GM20000 (cell line): ENCODE measurements around the gene CHST5.

Experiments used
- DNase-seq: peaks from one replicate; pipeline ENCODE4 v3.0.0; 2012; ENCODE audit warnings: low spot score
- TF ChIP-seq, protein P1 (sequence below): IDR thresholded peaks from 2 replicates; pipeline ENCODE4 v1.5.1; 2012; ENCODE audit warnings: mild to moderate bottlenecking, control low read depth; ENCODE audit errors: extremely low read depth, missing control alignments

CHST5 gene

DNA sequence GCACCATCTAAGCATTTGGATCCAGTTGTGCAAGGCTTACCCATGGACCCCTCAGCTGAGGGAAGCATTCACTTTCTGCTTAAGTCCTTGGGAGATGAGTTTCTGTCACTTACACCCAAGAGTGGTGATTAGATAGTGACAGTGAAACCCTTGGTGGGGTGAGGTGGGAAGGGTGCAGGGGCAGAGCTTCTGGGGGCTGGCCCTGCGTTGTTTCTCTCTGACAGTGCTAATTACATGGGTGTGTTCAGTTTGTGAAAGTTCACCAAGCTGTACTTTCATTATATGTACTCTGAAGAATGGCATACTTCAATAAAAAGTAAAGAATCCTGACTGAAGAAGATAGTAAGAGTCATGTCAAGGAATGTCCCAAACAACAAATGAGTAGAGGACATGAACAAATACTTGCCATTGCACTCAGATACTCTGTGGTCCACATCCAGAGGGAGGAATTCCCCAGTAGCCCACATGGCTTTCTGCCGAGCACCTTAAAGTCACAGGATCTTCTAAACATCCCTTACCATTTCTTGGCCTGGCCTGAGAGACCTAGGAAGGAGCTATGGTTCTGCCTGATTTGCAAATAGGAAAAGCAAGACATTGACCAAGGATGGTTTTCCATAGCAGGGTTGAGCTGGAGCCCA is 49.1 kb downstream of the CHST5 start:
- TF ChIP-seq, protein P1, sequence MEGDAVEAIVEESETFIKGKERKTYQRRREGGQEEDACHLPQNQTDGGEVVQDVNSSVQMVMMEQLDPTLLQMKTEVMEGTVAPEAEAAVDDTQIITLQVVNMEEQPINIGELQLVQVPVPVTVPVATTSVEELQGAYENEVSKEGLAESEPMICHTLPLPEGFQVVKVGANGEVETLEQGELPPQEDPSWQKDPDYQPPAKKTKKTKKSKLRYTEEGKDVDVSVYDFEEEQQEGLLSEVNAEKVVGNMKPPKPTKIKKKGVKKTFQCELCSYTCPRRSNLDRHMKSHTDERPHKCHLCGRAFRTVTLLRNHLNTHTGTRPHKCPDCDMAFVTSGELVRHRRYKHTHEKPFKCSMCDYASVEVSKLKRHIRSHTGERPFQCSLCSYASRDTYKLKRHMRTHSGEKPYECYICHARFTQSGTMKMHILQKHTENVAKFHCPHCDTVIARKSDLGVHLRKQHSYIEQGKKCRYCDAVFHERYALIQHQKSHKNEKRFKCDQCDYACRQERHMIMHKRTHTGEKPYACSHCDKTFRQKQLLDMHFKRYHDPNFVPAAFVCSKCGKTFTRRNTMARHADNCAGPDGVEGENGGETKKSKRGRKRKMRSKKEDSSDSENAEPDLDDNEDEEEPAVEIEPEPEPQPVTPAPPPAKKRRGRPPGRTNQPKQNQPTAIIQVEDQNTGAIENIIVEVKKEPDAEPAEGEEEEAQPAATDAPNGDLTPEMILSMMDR = no peak
- DNase-seq = peak; percentile 67

DNA sequence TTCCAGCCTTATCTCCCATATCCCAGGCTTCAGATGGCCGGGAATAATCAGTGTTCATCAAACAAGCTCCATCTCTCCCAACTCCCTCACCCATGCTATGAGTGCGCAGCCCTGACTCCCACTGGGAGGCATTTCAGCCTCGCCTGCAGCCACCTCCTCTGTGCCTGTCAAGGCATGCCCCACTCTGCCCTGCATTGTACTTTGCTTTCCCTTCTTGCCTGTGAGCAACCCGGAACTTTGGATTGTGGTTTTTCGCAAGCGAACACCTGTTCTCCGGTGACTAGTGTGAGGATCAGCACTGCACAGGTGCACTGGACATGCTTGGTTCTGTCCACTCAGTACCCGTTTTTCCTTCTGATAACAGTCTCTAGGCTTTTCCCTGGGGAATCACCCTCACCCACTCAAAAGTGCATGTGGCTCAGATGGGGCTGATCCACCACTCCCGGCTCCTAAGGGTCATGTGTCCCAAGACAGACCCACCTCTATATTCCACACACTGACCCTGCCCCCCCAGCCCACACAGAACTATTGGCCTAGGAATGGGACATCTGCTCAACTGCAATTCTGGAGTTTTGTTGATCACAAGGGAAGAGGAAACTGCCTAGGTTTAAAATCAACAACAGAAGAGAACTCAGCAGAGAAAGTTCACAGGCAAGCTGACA is 49.8 kb downstream of the CHST5 start:
- TF ChIP-seq, protein P1 = no peak
- peak; percentile 12 for DNase-seq

DNA sequence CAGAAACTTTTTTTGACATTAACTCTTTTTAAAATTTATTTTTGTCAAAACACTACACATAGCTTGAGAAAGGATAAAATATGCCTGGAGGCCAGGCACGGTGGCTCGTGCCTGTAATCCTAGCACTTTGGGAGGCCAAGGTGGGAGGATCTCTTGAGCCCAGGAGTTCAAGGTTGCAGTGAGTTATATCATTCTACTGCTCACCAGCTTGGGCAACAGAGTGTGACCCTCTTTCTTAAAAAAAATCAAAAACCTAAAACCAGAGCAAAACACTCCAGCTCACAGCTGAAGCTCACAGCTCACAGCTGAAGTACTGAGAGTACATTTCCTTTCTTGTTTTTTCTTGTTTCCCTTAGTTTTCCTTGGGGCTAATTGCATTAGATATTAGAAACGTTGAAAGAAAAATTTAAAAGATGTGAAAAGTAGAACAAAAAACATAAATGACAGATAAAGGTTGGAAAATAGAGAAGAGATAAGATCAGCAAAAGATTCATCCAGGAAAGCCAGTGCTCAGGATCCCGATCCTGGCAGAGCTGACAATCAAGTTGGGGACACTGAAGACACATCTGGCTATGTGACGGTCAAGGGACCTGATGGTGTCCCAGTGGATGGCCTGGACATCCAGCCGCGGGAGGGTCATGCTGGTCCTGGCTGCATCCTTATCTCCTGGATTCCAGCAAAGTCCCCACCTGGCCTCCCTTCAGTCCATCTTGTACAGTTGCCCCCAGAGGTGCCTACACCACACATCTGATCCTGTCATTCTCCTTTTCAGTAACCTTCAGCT is 50.5 kb downstream of the CHST5 start:
- DNase-seq = peak; percentile 23
- TF ChIP-seq, protein P1 = no peak

DNA sequence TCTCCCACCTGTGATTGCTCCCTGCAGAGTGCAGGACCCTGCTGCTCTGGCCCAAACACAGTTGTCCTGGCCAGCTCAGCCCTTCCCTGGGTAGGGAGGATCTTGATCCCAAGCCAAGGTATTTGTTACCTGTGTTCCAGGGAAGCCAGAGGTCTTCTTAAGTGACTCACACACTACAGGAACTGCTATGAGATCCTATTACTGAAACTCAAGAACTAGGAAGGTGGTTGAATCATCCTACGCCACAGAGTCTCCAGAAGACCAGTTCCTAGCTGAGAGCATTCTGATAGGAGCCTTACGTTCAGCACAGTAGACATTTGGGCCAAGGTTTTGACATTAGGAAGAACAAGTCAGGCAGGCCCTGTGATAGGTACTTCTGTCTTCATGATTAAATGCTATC is 52.7 kb downstream of the CHST5 start:
- TF ChIP-seq, protein P1 = no peak
- no peak for DNase-seq

DNA sequence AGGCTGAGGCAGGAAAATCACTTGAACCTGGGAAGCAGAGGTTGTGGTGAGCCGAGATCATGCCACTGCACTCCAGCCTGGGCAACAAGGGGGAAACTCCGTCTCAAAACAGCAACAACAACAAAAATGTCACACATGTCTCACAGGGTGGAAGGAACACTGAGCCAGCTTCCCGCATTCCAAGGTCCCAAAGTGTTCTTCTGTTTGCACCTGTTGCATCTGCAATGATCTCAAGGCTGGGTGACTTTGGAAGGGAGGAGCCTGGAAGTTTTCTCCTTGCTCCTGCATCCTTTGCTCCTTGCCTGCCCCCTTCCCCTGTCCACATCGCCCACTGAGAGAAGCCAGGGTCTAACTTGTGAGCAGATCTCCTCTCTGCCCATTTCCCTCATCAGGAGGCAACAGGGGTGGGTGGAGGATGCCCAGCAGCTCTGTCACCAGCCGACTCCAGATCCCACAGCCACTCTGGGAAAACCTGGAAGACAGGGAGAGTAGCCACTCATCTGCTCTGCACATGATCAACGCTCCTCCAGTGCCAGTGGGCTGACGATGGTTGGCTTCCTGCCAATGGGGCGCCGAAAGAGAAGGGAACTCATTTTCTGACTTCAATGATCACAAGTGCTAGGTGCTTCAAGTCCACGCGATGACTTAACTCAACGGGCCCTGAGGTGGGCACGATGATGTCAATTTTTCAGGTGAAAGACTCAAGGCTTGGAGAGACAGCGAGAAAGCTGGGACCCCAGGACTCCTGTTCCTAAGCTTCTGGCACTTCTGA is 53.3 kb downstream of the CHST5 start:
- no peak for DNase-seq
- TF ChIP-seq, protein P1 = no peak

DNA sequence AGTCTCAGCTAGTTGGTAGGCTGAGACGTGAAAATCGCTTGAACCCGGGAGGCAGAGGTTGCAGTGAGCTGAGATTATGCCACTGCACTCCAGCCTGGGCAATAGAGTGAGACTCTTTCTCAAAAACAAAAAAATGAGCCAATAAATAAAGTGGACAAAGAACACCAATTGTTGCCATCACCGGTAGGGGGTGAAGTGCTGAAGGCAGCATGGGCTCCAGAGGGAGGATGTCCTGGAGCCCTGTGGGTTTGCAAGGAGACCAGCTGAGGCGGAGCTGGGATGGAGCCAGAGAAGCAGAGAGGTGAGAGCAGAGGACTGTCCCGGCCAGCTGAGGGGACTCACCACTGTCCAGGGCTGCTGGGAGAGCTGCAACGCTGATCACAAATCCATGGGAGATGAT is 54.4 kb downstream of the CHST5 start:
- no peak for DNase-seq
- TF ChIP-seq, protein P1 = no peak
